ENCODE results near the gene EPS15. TPM values are rescaled to one million over a fixed set of nuclear protein-coding genes. Genes with fewer than 3 reads are reported as not detected.

Gene EPS15
- total and polyA plus RNA-seq, 2 experiments from 2014 or later = 14.9 to 46.0 TPM

- DNase-seq (ENCODE audit: low spot score) = no peak
- H3K27me3 ChIP-seq = no peaks in the 10 kb centered on the region
- H3K4me2 ChIP-seq = no peak overlapping the region
- H3K9me2 ChIP-seq (replicated peaks; ENCODE audit: insufficient read depth) = no peaks in the 10 kb centered on the region
- H3K4me1 ChIP-seq (ENCODE audit: insufficient read depth) = no peaks in the 10 kb centered on the region
- no peak overlapping the region for H2AFZ ChIP-seq
- H3K36me3 ChIP-seq (replicated peaks; ENCODE audit: insufficient read depth, low read depth) = no peaks in the 10 kb centered on the region
- TF ChIP-seq EZH2phosphoT487 (IDR thresholded peaks at IDR 0.05; ENCODE audit: low read depth, severe bottlenecking, unreplicated experiment) = no peak
- no peak for TF ChIP-seq CTCF (IDR thresholded peaks at IDR 0.05; ENCODE audit: poor library complexity)
- no peak for TF ChIP-seq EZH2 (IDR thresholded peaks at IDR 0.05; ENCODE audit: borderline replicate concordance)
- no peak overlapping the region for H3K4me3 ChIP-seq
- no peaks in the 10 kb centered on the region for H3K9me3 ChIP-seq (ENCODE audit: low read depth)
- H3K27ac ChIP-seq = no peak overlapping the region
- H3K79me2 ChIP-seq = no peaks in the 10 kb centered on the region
- no peaks in the 10 kb centered on the region for H4K20me1 ChIP-seq (ENCODE audit: insufficient read depth, poor library complexity, severe bottlenecking)
Measured at GRCh38 chr1:51527144-51527543, 8.1 kb upstream of the EPS15 start.

- H3K9me3 ChIP-seq (ENCODE audit: low read depth) = no peaks in the 10 kb centered on the region
- no peaks in the 10 kb centered on the region for H4K20me1 ChIP-seq (ENCODE audit: insufficient read depth, poor library complexity, severe bottlenecking)
- H3K79me2 ChIP-seq = no peaks in the 10 kb centered on the region
- H3K4me1 ChIP-seq (ENCODE audit: insufficient read depth) = no peaks in the 10 kb centered on the region
- WGBS (ENCODE audit: low lambda C conversion rate, missing lambda C conversion rate) = 94% methylated on average over 3 of the region's 3 CpGs
- no peak for DNase-seq (ENCODE audit: low spot score)
- no peaks in the 10 kb centered on the region for H3K36me3 ChIP-seq (replicated peaks; ENCODE audit: insufficient read depth, low read depth)
- H3K27me3 ChIP-seq = no peaks in the 10 kb centered on the region
- H3K4me3 ChIP-seq = no peak overlapping the region
- H3K4me2 ChIP-seq = no peak overlapping the region
- TF ChIP-seq EZH2phosphoT487 (IDR thresholded peaks at IDR 0.05; ENCODE audit: low read depth, severe bottlenecking, unreplicated experiment) (no peak), CTCF (IDR thresholded peaks at IDR 0.05; ENCODE audit: poor library complexity) (no peak), EZH2 (IDR thresholded peaks at IDR 0.05; ENCODE audit: borderline replicate concordance) (no peak)
- no peaks in the 10 kb centered on the region for H3K9me2 ChIP-seq (replicated peaks; ENCODE audit: insufficient read depth)
- H3K27ac ChIP-seq = no peak overlapping the region
- no peak overlapping the region for H2AFZ ChIP-seq
Measured at GRCh38 chr1:51526248-51526647, 7.2 kb upstream of the EPS15 start.

DNA sequence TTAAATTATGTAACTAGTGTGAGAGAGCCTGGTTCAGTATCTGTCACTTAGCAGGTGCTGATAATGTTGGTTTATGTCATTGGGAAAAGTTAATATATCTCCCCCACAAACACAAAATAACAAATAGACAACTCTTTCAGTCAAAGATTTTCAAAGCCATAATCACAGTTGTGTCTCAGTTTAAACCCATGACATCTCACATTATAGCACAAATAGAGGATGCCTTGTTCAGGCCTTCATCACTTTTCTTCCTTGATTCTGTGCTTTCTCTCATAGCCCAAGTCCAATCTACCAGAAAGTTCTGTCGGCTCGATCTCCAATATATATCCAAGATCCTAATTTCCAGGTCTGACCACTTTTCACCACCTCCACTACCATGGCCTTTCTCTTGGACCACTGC, 6.2 kb upstream of the EPS15 start:
- no peak overlapping the region for H3K4me3 ChIP-seq
- no peak overlapping the region for H3K4me2 ChIP-seq
- H3K9me2 ChIP-seq (replicated peaks; ENCODE audit: insufficient read depth) = no peaks in the 10 kb centered on the region
- H2AFZ ChIP-seq = no peak overlapping the region
- H3K27ac ChIP-seq = no peak overlapping the region
- TF ChIP-seq EZH2 (IDR thresholded peaks at IDR 0.05; ENCODE audit: borderline replicate concordance) (no peak), CTCF (IDR thresholded peaks at IDR 0.05; ENCODE audit: poor library complexity) (no peak), EZH2phosphoT487 (IDR thresholded peaks at IDR 0.05; ENCODE audit: low read depth, severe bottlenecking, unreplicated experiment) (no peak)
- WGBS (ENCODE audit: low lambda C conversion rate, missing lambda C conversion rate) = 93% methylated on average over 2 of the region's 2 CpGs
- DNase-seq (ENCODE audit: low spot score) = no peak
- H4K20me1 ChIP-seq (ENCODE audit: insufficient read depth, poor library complexity, severe bottlenecking) = no peaks in the 10 kb centered on the region
- no peaks in the 10 kb centered on the region for H3K36me3 ChIP-seq (replicated peaks; ENCODE audit: insufficient read depth, low read depth)
- H3K9me3 ChIP-seq (ENCODE audit: low read depth) = no peaks in the 10 kb centered on the region
- H3K27me3 ChIP-seq = no peaks in the 10 kb centered on the region
- no peaks in the 10 kb centered on the region for H3K79me2 ChIP-seq
- no peaks in the 10 kb centered on the region for H3K4me1 ChIP-seq (ENCODE audit: insufficient read depth)

- Histone ChIP-seq H3K36me3 (replicated peaks; ENCODE audit: insufficient read depth, low read depth) (no peaks in the 10 kb centered on the region), H3K4me1 (ENCODE audit: insufficient read depth) (no peaks in the 10 kb centered on the region), H3K27me3 (no peaks in the 10 kb centered on the region), H2AFZ (no peak overlapping the region), H3K9me3 (ENCODE audit: low read depth) (no peaks in the 10 kb centered on the region), H3K79me2 (no peaks in the 10 kb centered on the region), H3K4me2 (no peak overlapping the region), H3K27ac (no peak overlapping the region), H3K9me2 (replicated peaks; ENCODE audit: insufficient read depth) (no peaks in the 10 kb centered on the region), H3K4me3 (no peak overlapping the region), H4K20me1 (ENCODE audit: insufficient read depth, poor library complexity, severe bottlenecking) (no peaks in the 10 kb centered on the region)
- TF ChIP-seq EZH2phosphoT487 (IDR thresholded peaks at IDR 0.05; ENCODE audit: low read depth, severe bottlenecking, unreplicated experiment) = no peak
- TF ChIP-seq CTCF (IDR thresholded peaks at IDR 0.05; ENCODE audit: poor library complexity) = no peak
- no peak for TF ChIP-seq EZH2 (IDR thresholded peaks at IDR 0.05; ENCODE audit: borderline replicate concordance)
- DNase-seq (ENCODE audit: low spot score) = no peak
- WGBS (ENCODE audit: low lambda C conversion rate, missing lambda C conversion rate) = 95% methylated on average over 1 of the region's 1 CpG
Measured at GRCh38 chr1:51524817-51525216, 5.8 kb upstream of the EPS15 start.

All from hepatocyte (in vitro differentiated cells).